GM21825 (cell line): Measurements from ENCODE around the gene TOR4A.

Experiments used
- ATAC-seq: cut with Tn5 transposase; IDR thresholded peaks from one replicate; pipeline ENCODE4 v1.9.1; 2021; ENCODE audit warnings: mild to moderate bottlenecking, moderate library complexity; ENCODE audit not compliant: unreplicated experiment

TOR4A gene

GRCh38 chr9:137293482-137294090 is 16.1 kb downstream of the TOR4A start:
- ATAC-seq, result no peak

GRCh38 chr9:137294091-137294680 is 16.7 kb downstream of the TOR4A start:
- no peak for ATAC-seq

DNA sequence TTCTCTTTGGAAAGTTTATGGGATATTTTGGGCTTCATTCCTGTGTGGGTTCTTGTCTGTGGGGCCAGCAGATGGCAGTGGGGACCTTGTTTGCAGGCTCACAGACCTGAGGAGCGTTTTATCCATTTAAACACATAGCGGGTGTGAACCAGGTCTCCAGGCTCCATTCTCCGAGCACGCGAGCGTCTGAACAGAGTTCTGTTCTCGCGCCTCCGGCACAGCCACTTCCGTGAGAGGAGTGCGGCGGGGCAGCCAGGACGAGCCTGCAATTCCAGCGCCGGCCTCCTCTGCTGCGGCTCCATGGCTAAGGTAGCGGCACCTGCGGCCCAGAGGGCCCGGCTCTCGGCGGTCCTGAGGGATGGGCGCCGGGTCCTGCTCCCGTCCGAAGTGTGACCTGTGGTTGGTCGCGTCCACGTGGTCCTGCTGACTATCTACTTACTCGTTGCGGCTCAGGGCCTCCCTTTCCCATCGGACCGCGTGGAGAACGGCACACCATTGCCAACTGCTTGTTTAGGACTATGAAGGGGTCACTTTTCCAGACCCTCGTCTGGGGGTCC is 17.2 kb downstream of the TOR4A start:
- no peak for ATAC-seq

GRCh38 chr9:137295238-137295811 is 17.8 kb downstream of the TOR4A start:
- ATAC-seq, result no peak

DNA sequence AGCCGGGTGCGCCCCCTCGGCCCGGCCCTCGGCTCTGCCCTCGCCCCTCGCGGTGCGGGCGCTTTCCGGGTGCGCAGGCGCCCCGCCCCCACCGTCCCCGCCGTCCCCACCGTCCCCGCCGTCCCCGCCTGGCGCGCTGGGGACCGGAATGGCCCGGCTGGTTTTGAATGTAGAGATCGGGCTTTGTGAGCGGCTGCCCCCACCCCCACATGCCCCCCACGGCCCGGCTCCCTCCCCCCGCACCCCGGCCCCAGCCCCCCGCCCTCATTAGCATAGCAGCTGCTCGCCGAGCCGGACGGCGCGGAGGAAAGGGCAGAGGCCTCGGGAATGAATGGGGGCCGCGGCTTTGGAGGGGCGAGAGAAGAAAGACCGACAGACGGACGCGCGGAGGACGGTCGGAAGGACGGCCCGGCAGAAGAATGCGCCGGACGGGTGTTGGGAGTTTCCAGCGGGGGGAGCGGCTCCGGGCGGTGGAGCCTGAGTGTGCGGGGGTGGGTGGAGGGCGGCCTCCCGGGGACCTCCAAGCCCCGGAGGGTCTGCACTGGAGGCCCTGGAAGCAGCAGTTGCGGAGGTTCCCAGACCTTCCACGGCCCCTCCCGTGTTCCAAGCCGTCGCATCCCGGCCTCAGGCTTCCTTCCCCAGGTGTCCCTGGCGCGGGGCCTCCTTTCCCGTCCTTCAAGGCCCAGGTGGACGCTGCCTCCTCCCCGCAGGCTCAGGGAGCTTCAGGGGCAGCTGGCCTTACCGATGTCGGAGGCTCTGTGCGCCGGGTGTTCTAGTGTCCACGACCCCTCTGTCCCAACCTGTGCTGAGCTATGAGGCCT is 18.5 kb downstream of the TOR4A start:
- ATAC-seq, result no peak

GRCh38 chr9:137296670-137297664 is 19.4 kb downstream of the TOR4A start:
- no peak for ATAC-seq

GRCh38 chr9:137297966-137298365 is 20.4 kb downstream of the TOR4A start:
- ATAC-seq, result no peak

DNA sequence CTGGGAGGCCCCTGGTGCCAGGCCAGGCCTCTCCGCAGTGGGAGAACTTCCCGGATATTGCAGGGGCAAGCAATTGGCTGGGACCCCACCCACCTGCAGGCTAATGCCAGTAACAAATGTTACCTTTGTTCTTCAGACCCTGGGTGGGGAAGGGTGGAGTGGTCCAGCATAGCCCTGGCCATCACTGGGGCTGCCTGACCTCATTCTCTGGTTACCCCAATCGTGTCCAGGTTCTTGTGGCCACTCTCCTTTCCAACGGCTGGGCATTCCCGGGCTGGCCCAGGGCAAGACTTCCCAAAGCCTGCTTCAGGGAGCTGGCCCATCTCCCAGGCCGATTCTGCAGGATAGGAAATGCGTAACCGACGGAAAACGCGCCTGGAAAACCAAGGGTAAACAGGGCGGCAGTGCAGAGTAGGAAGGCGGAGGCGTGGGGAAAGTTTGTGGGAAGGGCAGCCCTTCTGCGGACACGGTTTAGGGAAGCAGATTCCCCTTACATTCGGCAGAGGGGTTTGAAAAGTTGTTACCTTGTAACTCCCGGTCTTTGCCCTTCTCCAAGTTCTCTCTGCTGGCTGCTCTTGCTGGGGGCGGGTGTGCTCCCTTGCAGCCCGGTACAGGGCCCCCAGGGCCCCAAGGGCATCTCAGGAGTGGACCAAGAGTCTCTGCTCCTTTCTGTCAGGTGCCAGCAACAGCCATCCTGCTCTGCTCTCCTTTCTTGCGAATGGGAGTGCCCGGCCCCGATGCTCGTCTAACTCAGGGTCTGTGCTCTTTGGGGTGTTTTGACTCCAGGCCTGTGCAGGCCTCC is 21.1 kb downstream of the TOR4A start:
- no peak for ATAC-seq

DNA sequence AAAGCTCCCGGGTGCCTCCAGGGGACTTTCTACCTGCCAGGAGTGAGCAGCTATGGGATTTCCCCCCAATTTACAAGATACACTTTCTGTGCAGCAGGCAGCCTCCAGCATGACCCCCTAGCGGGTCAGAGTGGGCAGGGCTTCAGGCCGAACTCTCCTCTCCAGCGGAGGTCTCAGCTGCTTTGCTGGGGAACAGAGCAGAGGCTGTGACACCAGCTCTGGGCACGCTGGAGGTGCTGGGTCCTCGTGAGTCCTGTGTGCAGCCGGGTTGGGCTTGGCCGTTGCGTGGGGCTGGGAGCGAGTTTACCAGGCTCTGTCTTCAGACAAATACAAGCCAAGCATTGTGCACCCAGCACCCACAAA is 21.7 kb downstream of the TOR4A start:
- ATAC-seq, result no peak

- no peak for ATAC-seq
These were observed 22.4 kb downstream of the TOR4A start for GRCh38 chr9:137299938-137300337.

- no peak for ATAC-seq
These were observed 23.1 kb downstream of the TOR4A start for GRCh38 chr9:137300567-137301080.

GRCh38 chr9:137301081-137301947 is 23.8 kb downstream of the TOR4A start:
- no peak for ATAC-seq

GRCh38 chr9:137302118-137302448 is 24.6 kb downstream of the TOR4A start, which contains the start of gene NRARP:
Gene NRARP (minus strand): TSS chr9:137302271. CDS start chr9:137301928, 343 bp downstream.
- ATAC-seq, result peak; percentile 68

- ATAC-seq, result peak; percentile 37
These were observed 25.1 kb downstream of the TOR4A start for GRCh38 chr9:137302449-137303150.

GRCh38 chr9:137303151-137303892 is 25.8 kb downstream of the TOR4A start:
- ATAC-seq, result no peak

DNA sequence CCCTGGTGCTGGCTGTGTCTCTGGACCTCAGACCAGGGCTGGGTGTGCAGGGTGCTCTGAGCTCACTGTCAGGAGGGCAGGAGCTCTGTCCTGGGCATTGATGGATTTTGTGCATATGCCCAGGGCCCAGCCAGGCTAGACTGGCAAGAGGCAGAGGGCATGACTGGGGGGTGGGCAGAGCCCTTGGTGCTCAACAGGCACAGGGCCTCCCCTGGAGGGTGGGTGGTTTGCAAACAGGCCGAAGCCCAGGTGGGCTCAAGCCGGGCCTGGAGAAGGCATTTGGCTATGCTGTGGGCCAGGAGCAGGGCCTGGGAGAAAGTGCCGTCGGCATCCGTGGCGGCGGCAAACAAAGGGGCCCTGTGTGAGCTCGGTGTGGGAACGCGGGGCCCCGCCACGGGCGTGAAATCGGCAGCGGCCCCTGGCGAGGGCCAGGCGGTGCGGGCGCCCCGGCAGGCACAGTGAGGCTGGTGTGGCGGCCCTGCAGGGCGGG is 26.4 kb downstream of the TOR4A start:
- ATAC-seq, result no peak
